ENCODE data around the gene PDE4A. TPM values are rescaled to one million over a fixed set of nuclear protein-coding genes. Genes with fewer than 3 reads are reported as not detected.
A peak's percentile ranks its signal among the peaks of the same experiment; 100 is the strongest.
"Not testable (repeated sequence)": the region's sequence is repeated elsewhere in the genome, so short reads cannot be mapped to it uniquely, and the experiment has no call there.

Gene PDE4A
- total and polyA plus RNA-seq, 3 donors from 2014 or later = 20.1 to 35.4 (median 35.0) TPM

GRCh38 chr19:10460714-10461046 lies 40.3 kb downstream of the PDE4A start:
- no peaks in the 10 kb centered on the region for H3K4me1 ChIP-seq
- intact Hi-C loops (cut with DNase I; ENCODE audit: low total_unique reads) = no loop called here
- H3K4me3 ChIP-seq = no peak overlapping the region
- DNase-seq = no peak
- WGBS, 2 donors = 23 to 35% methylated on average over 8 of the region's 8 CpGs
- H3K9me3 ChIP-seq = no peaks in the 10 kb centered on the region
- TF ChIP-seq, protein P1, sequence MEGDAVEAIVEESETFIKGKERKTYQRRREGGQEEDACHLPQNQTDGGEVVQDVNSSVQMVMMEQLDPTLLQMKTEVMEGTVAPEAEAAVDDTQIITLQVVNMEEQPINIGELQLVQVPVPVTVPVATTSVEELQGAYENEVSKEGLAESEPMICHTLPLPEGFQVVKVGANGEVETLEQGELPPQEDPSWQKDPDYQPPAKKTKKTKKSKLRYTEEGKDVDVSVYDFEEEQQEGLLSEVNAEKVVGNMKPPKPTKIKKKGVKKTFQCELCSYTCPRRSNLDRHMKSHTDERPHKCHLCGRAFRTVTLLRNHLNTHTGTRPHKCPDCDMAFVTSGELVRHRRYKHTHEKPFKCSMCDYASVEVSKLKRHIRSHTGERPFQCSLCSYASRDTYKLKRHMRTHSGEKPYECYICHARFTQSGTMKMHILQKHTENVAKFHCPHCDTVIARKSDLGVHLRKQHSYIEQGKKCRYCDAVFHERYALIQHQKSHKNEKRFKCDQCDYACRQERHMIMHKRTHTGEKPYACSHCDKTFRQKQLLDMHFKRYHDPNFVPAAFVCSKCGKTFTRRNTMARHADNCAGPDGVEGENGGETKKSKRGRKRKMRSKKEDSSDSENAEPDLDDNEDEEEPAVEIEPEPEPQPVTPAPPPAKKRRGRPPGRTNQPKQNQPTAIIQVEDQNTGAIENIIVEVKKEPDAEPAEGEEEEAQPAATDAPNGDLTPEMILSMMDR (IDR thresholded peaks at IDR 0.05) = no peak
- TF ChIP-seq POLR2A (IDR thresholded peaks at IDR 0.05) = no peak
- H3K27ac ChIP-seq = no peak overlapping the region
- H3K36me3 ChIP-seq (ENCODE audit: low read depth, missing control alignments) = no peaks in the 10 kb centered on the region
- no peaks in the 10 kb centered on the region for H3K27me3 ChIP-seq

- no peak for TF ChIP-seq POLR2A (IDR thresholded peaks at IDR 0.05)
- TF ChIP-seq, protein P1 (IDR thresholded peaks at IDR 0.05) = no peak
- peak overlapping the region; percentile 15 to 32 for H3K4me3 ChIP-seq
- H3K27me3 ChIP-seq = no peaks in the 10 kb centered on the region
- H3K4me1 ChIP-seq = no peaks in the 10 kb centered on the region
- 5 to 8% methylated on average over 29 to 42 of the region's 45 CpGs for WGBS, 2 donors
- no peaks in the 10 kb centered on the region for H3K36me3 ChIP-seq (ENCODE audit: low read depth, missing control alignments)
- peak; percentile 94 for DNase-seq
- intact Hi-C loops (cut with DNase I; ENCODE audit: low total_unique reads) = no loop called here
- H3K27ac ChIP-seq = no peak overlapping the region
- no peaks in the 10 kb centered on the region for H3K9me3 ChIP-seq
Observed at GRCh38 chr19:10461047-10461949, 41.0 kb downstream of the PDE4A start.

GRCh38 chr19:10462042-10462441 lies 41.7 kb downstream of the PDE4A start:
- H3K9me3 ChIP-seq; H3K36me3 ChIP-seq (ENCODE audit: low read depth, missing control alignments); H3K27ac ChIP-seq; intact Hi-C loops (cut with DNase I; ENCODE audit: low total_unique reads); H3K4me1 ChIP-seq; H3K27me3 ChIP-seq; DNase-seq: not testable (repeated sequence)
- WGBS, 2 donors = 68% methylated on average over 15 of the region's 15 CpGs
- H3K4me3 ChIP-seq = peak overlapping the region in 1 of 2 donors; percentile 32

DNA sequence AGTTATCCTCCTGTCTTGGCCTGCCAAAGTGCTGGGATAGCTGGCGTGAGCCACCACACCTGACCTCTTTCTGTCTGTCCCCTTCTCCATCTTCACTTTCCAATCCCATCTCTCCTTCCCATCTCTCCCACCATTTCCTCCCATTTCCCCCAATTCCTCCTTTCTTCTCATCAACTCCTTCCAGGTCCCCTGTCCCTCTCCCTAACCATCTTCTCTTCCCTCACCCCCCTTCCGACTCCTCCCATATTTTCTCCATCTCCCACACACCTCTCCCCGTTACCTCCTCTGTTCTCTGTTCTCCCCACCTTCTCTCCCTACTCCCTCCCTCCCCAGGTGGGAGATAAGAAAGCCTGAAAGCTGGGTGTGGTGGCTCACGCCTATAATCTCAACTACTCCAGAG lies 42.2 kb downstream of the PDE4A start:
- no peak for TF ChIP-seq POLR2A (IDR thresholded peaks at IDR 0.05)
- TF ChIP-seq, protein P1 (IDR thresholded peaks at IDR 0.05) = no peak
- intact Hi-C loops (cut with DNase I; ENCODE audit: low total_unique reads) = no loop called here
- Histone ChIP-seq H3K9me3 (no peaks in the 10 kb centered on the region), H3K27ac (no peak overlapping the region), H3K27me3 (no peaks in the 10 kb centered on the region), H3K4me3 (no peak overlapping the region), H3K4me1 (no peaks in the 10 kb centered on the region), H3K36me3 (ENCODE audit: low read depth, missing control alignments) (no peaks in the 10 kb centered on the region)
- 75 to 77% methylated on average over 4 of the region's 4 CpGs for WGBS, 2 donors
- DNase-seq = no peak

- WGBS, 2 donors = 81 to 95% methylated on average over 5 of the region's 5 CpGs
- Histone ChIP-seq H3K4me3 (no peak overlapping the region), H3K27ac (no peak overlapping the region), H3K27me3 (no peaks in the 10 kb centered on the region), H3K4me1 (no peaks in the 10 kb centered on the region), H3K9me3 (no peaks in the 10 kb centered on the region), H3K36me3 (ENCODE audit: low read depth, missing control alignments) (no peaks in the 10 kb centered on the region)
- no peak for DNase-seq
- intact Hi-C loops (cut with DNase I; ENCODE audit: low total_unique reads) = no loop called here
- no peak for TF ChIP-seq POLR2A (IDR thresholded peaks at IDR 0.05)
- TF ChIP-seq, protein P1 (IDR thresholded peaks at IDR 0.05) = no peak
Observed at GRCh38 chr19:10464456-10464855, 44.1 kb downstream of the PDE4A start.

All from testis (tissue), 3 donors.